MM.1S (cell line): ENCODE results near the gene PAQR5.
"Not testable (repeated sequence)": the region's sequence is repeated elsewhere in the genome, so short reads cannot be mapped to it uniquely, and the experiment has no call there.

Source experiments
- DNase-seq: peaks from one replicate; pipeline ENCODE4 v3.0.0-alpha.2; 2015
- H2AFZ ChIP-seq: fragments of 300-600 bp; sonication (generic); 2 replicates; pipeline ENCODE4 v1.6.0; 2016; ENCODE audit warnings: antibody characterized with exemption, low read length
- H3F3A ChIP-seq: fragments of 300-600 bp; sonication (generic); 2 replicates; pipeline ENCODE4 v1.6.1; 2016; ENCODE audit warnings: mild to moderate bottlenecking, antibody characterized with exemption, low read length, moderate library complexity, mixed read lengths; ENCODE audit not compliant: insufficient read depth
- H3K27ac ChIP-seq: fragments of 300-600 bp; sonication (generic); 2 replicates; pipeline ENCODE4 v1.5.1; 2016; ENCODE audit warnings: mild to moderate bottlenecking, low read length
- H3K27me3 ChIP-seq: fragments of 300-600 bp; sonication (generic); replicated peaks from 2 replicates; pipeline ENCODE4 v1.6.0; 2016; ENCODE audit warnings: low read length; ENCODE audit not compliant: insufficient read depth
- H3K36me3 ChIP-seq: fragments of 300-600 bp; sonication (generic); replicated peaks from 2 replicates; pipeline ENCODE4 v1.6.1; 2016; ENCODE audit warnings: mild to moderate bottlenecking, low read length, mixed read lengths; ENCODE audit not compliant: insufficient read depth
- H3K4me1 ChIP-seq: fragments of 300-600 bp; sonication (generic); 2 replicates; pipeline ENCODE4 v1.6.1; 2016; ENCODE audit warnings: low read length, mixed read lengths
- H3K4me2 ChIP-seq: fragments of 300-600 bp; sonication (generic); 2 replicates; pipeline ENCODE4 v1.6.0; 2016; ENCODE audit warnings: low read depth, low read length
- H3K4me3 ChIP-seq: fragments of 300-600 bp; sonication (generic); 2 replicates; pipeline ENCODE4 v1.5.1; 2016; ENCODE audit warnings: low read length, mixed read lengths
- H3K79me2 ChIP-seq: fragments of 300-600 bp; sonication (generic); 2 replicates; pipeline ENCODE4 v1.6.1; 2016; ENCODE audit warnings: mixed run types, low read length, mixed read lengths
- H3K9ac ChIP-seq: fragments of 300-600 bp; sonication (generic); 2 replicates; pipeline ENCODE4 v1.6.1; 2016; ENCODE audit warnings: low read length, mixed read lengths
- H3K9me2 ChIP-seq: fragments of 300-600 bp; sonication (generic); replicated peaks from 2 replicates; pipeline ENCODE4 v1.6.1; 2016; ENCODE audit warnings: mild to moderate bottlenecking, low read length, mixed read lengths; ENCODE audit not compliant: insufficient read depth
- H3K9me3 ChIP-seq: fragments of 300-600 bp; sonication (generic); replicated peaks from 2 replicates; pipeline ENCODE4 v1.6.1; 2016; ENCODE audit warnings: mild to moderate bottlenecking, low read length, mixed read lengths; ENCODE audit not compliant: insufficient read depth
- H4K20me1 ChIP-seq: fragments of 300-600 bp; sonication (generic); 2 replicates; pipeline ENCODE4 v1.6.1; 2016; ENCODE audit warnings: mild to moderate bottlenecking, low read length, moderate library complexity, mixed read lengths; ENCODE audit not compliant: insufficient read depth
- CTCF ChIP-seq: fragments of 300-600 bp; sonication (generic); IDR thresholded peaks from 2 replicates; pipeline ENCODE4 v1.5.1; 2016; ENCODE audit warnings: antibody characterized with exemption, low read length, mixed read lengths
- EZH2 ChIP-seq: fragments of 300-600 bp; sonication (generic); optimal IDR thresholded peaks from 2 replicates; pipeline ENCODE3; 2017; ENCODE audit warnings: low read depth, mild to moderate bottlenecking, antibody characterized with exemption, low read length, mixed read lengths
- EZH2phosphoT487 ChIP-seq: fragments of 300-600 bp; sonication (generic); IDR thresholded peaks from 2 replicates; pipeline ENCODE4 v1.6.1; 2018; ENCODE audit warnings: antibody characterized with exemption, low read length

PAQR5 gene

GRCh38 chr15:69446953-69447352, 148.2 kb downstream of the PAQR5 start:
- Histone ChIP-seq H3K9me2 (no peaks in the 10 kb centered on the region), H3K4me1 (no peaks in the 10 kb centered on the region), H2AFZ (no peak overlapping the region), H4K20me1 (no peaks in the 10 kb centered on the region), H3K79me2 (no peaks in the 10 kb centered on the region), H3K9me3 (no peaks in the 10 kb centered on the region), H3K36me3 (peaks cover 12% of the 10 kb centered on the region; the same call in 1 of the 2 replicates), H3K27ac (no peak overlapping the region), H3K27me3 (no peaks in the 10 kb centered on the region), H3K4me3 (no peak overlapping the region), H3F3A (peaks cover 10% of the 10 kb centered on the region), H3K4me2 (no peak overlapping the region), H3K9ac (no peak overlapping the region)
- TF ChIP-seq EZH2 (no peak), EZH2phosphoT487 (no peak), CTCF (no peak)
- no peak for DNase-seq

DNA sequence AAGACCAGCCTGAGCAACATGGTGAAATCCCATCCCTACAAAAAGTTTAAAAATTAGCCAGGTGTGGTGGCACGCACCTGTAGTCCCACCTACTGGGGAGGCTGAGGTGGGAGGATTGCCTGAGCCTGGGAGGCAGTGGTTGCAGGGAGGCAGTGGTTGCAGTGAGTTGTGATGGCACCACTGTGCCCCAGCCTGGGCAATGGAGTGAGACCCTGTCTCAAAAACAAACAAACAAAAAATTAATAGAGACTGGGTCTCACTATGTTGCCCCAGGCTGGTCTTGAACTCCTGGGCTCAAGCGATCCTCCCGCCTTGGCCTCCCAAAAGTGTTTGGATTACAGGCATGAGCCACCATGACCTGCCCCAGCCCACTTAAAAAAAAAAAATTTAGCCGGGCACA, 151.5 kb downstream of the PAQR5 start:
- not testable (repeated sequence) for H2AFZ ChIP-seq, H3K9ac ChIP-seq, DNase-seq, H3K4me1 ChIP-seq, H3K4me2 ChIP-seq, H3K27me3 ChIP-seq, H3K9me2 ChIP-seq, H3K27ac ChIP-seq, H3K4me3 ChIP-seq, H3K9me3 ChIP-seq
- peaks cover 27% of the 10 kb centered on the region for H3K36me3 ChIP-seq
- peaks cover 38% of the 10 kb centered on the region for H3F3A ChIP-seq
- peaks cover 26% of the 10 kb centered on the region for H3K79me2 ChIP-seq
- peaks cover 21% of the 10 kb centered on the region for H4K20me1 ChIP-seq

- H3K4me2 ChIP-seq, result peak overlapping the region; percentile 81
- peaks cover 47% of the 10 kb centered on the region for H3F3A ChIP-seq
- H3K4me3 ChIP-seq, result peak overlapping the region; percentile 91
Observed at GRCh38 chr15:69450968-69451695, 152.4 kb downstream of the PAQR5 start.

More at GRCh38 chr15:69450968-69451695, 152.4 kb downstream of the PAQR5 start:
- Histone ChIP-seq H3K79me2 (peaks cover 32% of the 10 kb centered on the region), H2AFZ (peak overlapping the region; percentile 83), H4K20me1 (peaks cover 30% of the 10 kb centered on the region), H3K4me1 (peaks cover 6% of the 10 kb centered on the region; the same call in 1 of the 2 replicates), H3K27me3 (no peaks in the 10 kb centered on the region), H3K9me3 (no peaks in the 10 kb centered on the region), H3K9ac (peak overlapping the region; percentile 89; the same call in 1 of the 2 replicates), H3K27ac (peak overlapping the region; percentile 68; the same call in 1 of the 2 replicates), H3K9me2 (no peaks in the 10 kb centered on the region), H3K36me3 (peaks cover 34% of the 10 kb centered on the region)
- peak; percentile 5 for DNase-seq
- TF ChIP-seq EZH2 (no peak), CTCF (no peak), EZH2phosphoT487 (no peak)
